B cell (primary cell): ENCODE data around the gene USP22.

ENCODE experiments used
- CTCF ChIP-seq: fragments of 200-600 bp; IDR thresholded peaks from one replicate; pipeline ENCODE4 v1.8.0; 2022; ENCODE audit warnings: antibody characterized with exemption, mild to moderate bottlenecking
- EZH2 ChIP-seq: IDR thresholded peaks from 2 replicates; pipeline ENCODE4 v1.6.1; 2012; ENCODE audit warnings: borderline replicate concordance, low read depth, mild to moderate bottlenecking, moderate library complexity, low read length; ENCODE audit not compliant: insufficient read depth, poor library complexity, severe bottlenecking

GRCh38 chr17:21089145-21089544 is 46.3 kb upstream of the USP22 start:
- TF ChIP-seq CTCF, result no peak
- no peak for TF ChIP-seq EZH2
